Fibroblast of lung (primary cell): Measurements from ENCODE around the gene ATP6V0C. TPM values are rescaled to one million over a fixed set of nuclear protein-coding genes. Genes with fewer than 3 reads are reported as not detected.

Source experiments
- DNase-seq, 2 donors: peaks; one replicate each; pipeline versions ENCODE4 v3.0.0 to v3.0.0-alpha.2; 2010; ENCODE audit warnings: low read depth in 2 of 2
- H2AFZ ChIP-seq: 2 replicates; pipeline ENCODE4 v1.5.1; 2012; ENCODE audit warnings: low read length, control low read depth, inconsistent platforms
- H3K27ac ChIP-seq: 2 replicates; pipeline ENCODE4 v1.5.1; 2011; ENCODE audit warnings: low read length, control low read depth; ENCODE audit not compliant: insufficient read depth
- H3K27me3 ChIP-seq: 2 replicates; pipeline ENCODE4 v1.5.1; 2011; ENCODE audit warnings: mild to moderate bottlenecking, low read length; ENCODE audit not compliant: control insufficient read depth, insufficient read depth
- H3K36me3 ChIP-seq: 2 replicates; pipeline ENCODE4 v1.5.1; 2011; ENCODE audit warnings: low read length; ENCODE audit not compliant: control insufficient read depth, insufficient read depth
- H3K4me1 ChIP-seq: 2 replicates; pipeline ENCODE4 v1.5.1; 2011; ENCODE audit warnings: low read length; ENCODE audit not compliant: control insufficient read depth, insufficient read depth; ENCODE audit errors: extremely low read depth
- H3K4me2 ChIP-seq: 2 replicates; pipeline ENCODE4 v1.5.1; 2011; ENCODE audit warnings: low read length, control low read depth; ENCODE audit not compliant: insufficient read depth; ENCODE audit errors: extremely low read depth
- H3K4me3 ChIP-seq, 4 experiments: fragments of 200-600 bp in 1 of 4; sonication (generic) in 1 of 4; replicated peaks in 1 of 4; 2 replicates each; pipeline ENCODE4 v1.5.1; 2011 to 2016; ENCODE audit warnings: low read length in 4 of 4, low read depth in 3 of 4, mild to moderate bottlenecking in 3 of 4, control low read depth in 2 of 4, inconsistent platforms in 1 of 4, mixed read lengths in 1 of 4; ENCODE audit not compliant: insufficient read depth in 1 of 4; ENCODE audit errors: control extremely low read depth in 1 of 4
- H3K79me2 ChIP-seq: 2 replicates; pipeline ENCODE4 v1.5.1; 2012; ENCODE audit warnings: mild to moderate bottlenecking, low read length, inconsistent platforms; ENCODE audit not compliant: control insufficient read depth, insufficient read depth
- H3K9ac ChIP-seq: 2 replicates; pipeline ENCODE4 v1.5.1; 2011; ENCODE audit warnings: mild to moderate bottlenecking, low read length, control low read depth; ENCODE audit not compliant: insufficient read depth
- H3K9me3 ChIP-seq: 2 replicates; pipeline ENCODE4 v1.5.1; 2012; ENCODE audit warnings: low read depth, low read length; ENCODE audit not compliant: control insufficient read depth, insufficient read depth
- H4K20me1 ChIP-seq: 2 replicates; pipeline ENCODE4 v1.5.1; 2011; ENCODE audit warnings: low read length; ENCODE audit not compliant: control insufficient read depth, insufficient read depth; ENCODE audit errors: extremely low read depth
- EZH2 ChIP-seq: IDR thresholded peaks from 2 replicates; pipeline ENCODE4 v1.5.1; 2012; ENCODE audit warnings: low read length, control low read depth, mild to moderate bottlenecking; ENCODE audit errors: missing control alignments
- polyA plus RNA-seq, 2 donors: library from polyadenylated mRNA; depleted of rRNA in 1 of 2; stranded (reverse) in 1 of 2; unstranded in 1 of 2; fragments of >200 nt; gene quantifications; 2 replicates each; pipeline ENCODE4 v1.2.1, GENCODE V29; 2011 to 2012; ENCODE audit warnings: missing spikeins in 1 of 2
- total RNA-seq: library from RNA; depleted of rRNA; stranded (reverse); fragments of >200 nt; gene quantifications from 2 replicates; pipeline ENCODE4 v1.2.1, GENCODE V29; 2014
- TF ChIP-seq, protein P1 (sequence below), 2 donors: IDR thresholded peaks in 1 of 2; conservative IDR thresholded peaks in 1 of 2; 1 replicate in 1 of 2; 2 replicates in 1 of 2; pipeline ENCODE4 v1.5.1; 2011 to 2012; ENCODE audit warnings: low read length in 2 of 2, control low read depth in 1 of 2, inconsistent platforms in 1 of 2, low read depth in 1 of 2, mild to moderate bottlenecking in 1 of 2

Gene ATP6V0C
- total and polyA plus RNA-seq, 2 donors (not counting 1 experiment from before 2014, with no cell fraction given) = 11.2 to 43.0 TPM

DNA sequence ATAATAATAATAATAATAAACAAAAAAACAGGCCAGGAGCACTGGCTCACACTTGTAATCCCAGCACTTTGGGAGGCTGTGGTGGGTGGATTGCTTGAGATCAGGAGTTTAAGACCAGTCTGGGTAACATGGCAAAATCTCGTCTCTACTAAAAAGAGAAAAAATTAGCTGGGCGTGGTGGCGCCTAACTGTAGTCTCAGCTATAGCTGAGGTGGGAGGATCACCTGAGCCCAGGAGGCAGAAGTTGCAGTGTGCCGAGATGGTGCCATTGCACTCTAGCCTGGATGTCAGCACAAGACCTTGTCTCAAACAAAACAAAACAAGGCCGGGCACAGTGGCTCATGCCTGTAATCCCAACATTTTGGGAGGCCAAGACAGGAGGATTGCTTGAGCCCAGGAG is 18.7 kb upstream of the ATP6V0C start:
- Histone ChIP-seq H3K27ac (no peak overlapping the region), H3K9me3 (no peaks in the 10 kb centered on the region), H3K36me3 (peaks cover 12% of the 10 kb centered on the region), H3K4me2 (no peak overlapping the region), H4K20me1 (no peaks in the 10 kb centered on the region), H3K4me3 (no peak overlapping the region), H3K4me1 (peaks cover 6% of the 10 kb centered on the region), H3K79me2 (no peaks in the 10 kb centered on the region), H3K9ac (no peak overlapping the region), H3K27me3 (no peaks in the 10 kb centered on the region), H2AFZ (no peak overlapping the region)
- TF ChIP-seq, protein P1, sequence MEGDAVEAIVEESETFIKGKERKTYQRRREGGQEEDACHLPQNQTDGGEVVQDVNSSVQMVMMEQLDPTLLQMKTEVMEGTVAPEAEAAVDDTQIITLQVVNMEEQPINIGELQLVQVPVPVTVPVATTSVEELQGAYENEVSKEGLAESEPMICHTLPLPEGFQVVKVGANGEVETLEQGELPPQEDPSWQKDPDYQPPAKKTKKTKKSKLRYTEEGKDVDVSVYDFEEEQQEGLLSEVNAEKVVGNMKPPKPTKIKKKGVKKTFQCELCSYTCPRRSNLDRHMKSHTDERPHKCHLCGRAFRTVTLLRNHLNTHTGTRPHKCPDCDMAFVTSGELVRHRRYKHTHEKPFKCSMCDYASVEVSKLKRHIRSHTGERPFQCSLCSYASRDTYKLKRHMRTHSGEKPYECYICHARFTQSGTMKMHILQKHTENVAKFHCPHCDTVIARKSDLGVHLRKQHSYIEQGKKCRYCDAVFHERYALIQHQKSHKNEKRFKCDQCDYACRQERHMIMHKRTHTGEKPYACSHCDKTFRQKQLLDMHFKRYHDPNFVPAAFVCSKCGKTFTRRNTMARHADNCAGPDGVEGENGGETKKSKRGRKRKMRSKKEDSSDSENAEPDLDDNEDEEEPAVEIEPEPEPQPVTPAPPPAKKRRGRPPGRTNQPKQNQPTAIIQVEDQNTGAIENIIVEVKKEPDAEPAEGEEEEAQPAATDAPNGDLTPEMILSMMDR (conservative IDR thresholded peaks at IDR 0.05 in 1 of 2, IDR thresholded peaks at IDR 0.05 in 1 of 2; ENCODE audit: low read depth in 1 of 2, low read length in 2 of 2) = no peak
- DNase-seq = no peak

GRCh38 chr16:2496223-2497115 is 17.3 kb upstream of the ATP6V0C start:
- H3K4me3 ChIP-seq = no peak overlapping the region
- no peaks in the 10 kb centered on the region for H3K79me2 ChIP-seq
- H3K27me3 ChIP-seq = no peaks in the 10 kb centered on the region
- no peak overlapping the region for H2AFZ ChIP-seq
- peaks cover 6% of the 10 kb centered on the region for H3K4me1 ChIP-seq
- H3K27ac ChIP-seq = no peak overlapping the region
- no peak overlapping the region for H3K9ac ChIP-seq
- TF ChIP-seq, protein P1 (conservative IDR thresholded peaks at IDR 0.05 in 1 of 2, IDR thresholded peaks at IDR 0.05 in 1 of 2; ENCODE audit: low read depth in 1 of 2, low read length in 2 of 2) = no peak
- TF ChIP-seq EZH2 = no peak
- no peaks in the 10 kb centered on the region for H4K20me1 ChIP-seq
- H3K36me3 ChIP-seq = peaks cover 12% of the 10 kb centered on the region
- no peak overlapping the region for H3K4me2 ChIP-seq
- no peaks in the 10 kb centered on the region for H3K9me3 ChIP-seq
- DNase-seq = no peak

DNA sequence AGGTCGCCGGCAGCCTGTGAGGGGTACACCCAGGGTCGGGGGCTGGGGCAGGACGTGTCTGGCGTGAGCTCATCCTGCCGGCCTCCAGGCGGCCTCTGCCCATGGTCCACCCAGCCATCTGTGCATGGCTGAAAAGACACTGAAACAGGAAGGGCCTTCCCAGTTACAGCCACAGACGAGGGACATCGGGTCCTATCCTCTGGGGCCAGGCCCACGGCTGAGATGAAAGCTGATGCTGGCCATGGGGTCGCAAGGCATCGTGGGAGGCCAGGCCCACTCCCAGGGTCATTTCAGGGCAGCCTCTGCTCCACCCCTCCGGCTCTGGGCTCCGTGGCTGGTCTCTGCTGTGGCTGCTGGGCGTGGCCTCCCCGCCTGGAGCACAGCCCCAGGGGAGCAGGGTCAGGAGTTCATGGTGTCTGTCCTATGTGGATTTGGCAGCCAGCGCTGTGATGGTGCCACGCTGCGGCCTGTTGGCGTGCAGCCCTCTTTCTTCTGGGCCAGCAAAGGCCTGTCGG is 16.6 kb upstream of the ATP6V0C start:
- no peak overlapping the region for H3K27ac ChIP-seq
- TF ChIP-seq, protein P1 (conservative IDR thresholded peaks at IDR 0.05 in 1 of 2, IDR thresholded peaks at IDR 0.05 in 1 of 2; ENCODE audit: low read depth in 1 of 2, low read length in 2 of 2) = no peak
- TF ChIP-seq EZH2 = no peak
- peak overlapping the region; percentile 4 for H3K4me2 ChIP-seq
- DNase-seq = peak in 1 of 2 donors; percentile 36
- no peak overlapping the region for H2AFZ ChIP-seq
- H3K9ac ChIP-seq = no peak overlapping the region
- peaks cover 6% of the 10 kb centered on the region for H3K4me1 ChIP-seq
- peaks cover 12% of the 10 kb centered on the region for H3K36me3 ChIP-seq
- H3K4me3 ChIP-seq = no peak overlapping the region
- no peaks in the 10 kb centered on the region for H4K20me1 ChIP-seq
- no peaks in the 10 kb centered on the region for H3K27me3 ChIP-seq
- no peaks in the 10 kb centered on the region for H3K79me2 ChIP-seq
- H3K9me3 ChIP-seq = no peaks in the 10 kb centered on the region
